C1 segment of cervical spinal cord (tissue), 14 donors: ENCODE data around the gene NT5C2.
"Not testable (repeated sequence)": the region's sequence is repeated elsewhere in the genome, so short reads cannot be mapped to it uniquely, and the experiment has no call there.

Experiments
- DNase-seq, 14 donors: peaks; one replicate each; lab custom pipeline; 2025; lab: John Stamatoyannopoulos, UW

The NT5C2 gene

DNA sequence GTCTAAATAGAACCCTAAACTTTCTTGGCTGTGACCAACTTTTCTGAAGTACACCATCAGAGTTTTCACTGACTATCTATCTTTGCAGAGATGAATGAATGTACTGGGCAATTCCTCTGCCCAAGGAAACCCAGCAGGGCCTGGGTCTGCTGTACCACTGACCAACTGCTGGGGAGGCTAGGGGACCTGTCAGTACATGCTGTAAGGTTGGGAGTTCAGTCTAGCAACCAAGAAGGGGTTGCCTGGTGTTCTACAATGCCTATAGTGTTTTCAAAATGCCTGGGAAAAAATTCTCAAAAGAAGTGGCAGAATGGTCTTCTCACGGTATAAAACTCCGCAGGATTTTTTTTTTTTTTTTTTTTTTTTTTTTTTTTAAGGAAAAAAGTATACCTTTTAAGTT lies 106.3 kb downstream of the NT5C2 start:
- no peak for DNase-seq

DNA sequence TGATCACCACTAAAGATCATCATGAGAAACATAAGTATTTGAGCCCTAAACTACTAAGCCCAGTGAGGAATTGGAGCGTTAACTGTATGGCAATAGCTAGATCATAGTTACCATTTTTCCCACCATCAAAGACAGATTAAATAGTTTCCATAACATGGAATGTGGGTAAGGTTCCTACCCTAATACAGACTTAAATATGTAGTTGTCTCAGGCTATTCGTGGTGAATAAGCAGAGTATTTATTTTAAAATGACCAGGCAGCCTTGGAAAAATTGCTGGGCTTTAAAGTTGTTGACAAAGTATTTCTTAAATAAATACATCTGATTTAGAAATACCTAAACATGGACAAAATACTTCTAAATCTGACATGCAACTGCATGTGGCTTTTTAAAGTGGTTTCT lies 106.8 kb downstream of the NT5C2 start:
- no peak for DNase-seq

- DNase-seq: no peak
Observed at GRCh38 chr10:103083977-103084320, 109.1 kb downstream of the NT5C2 start.

GRCh38 chr10:103083266-103083976 lies 109.7 kb downstream of the NT5C2 start:
- DNase-seq: peak in 4 of 14 donors; percentile 17 to 32 (median 22)

DNA sequence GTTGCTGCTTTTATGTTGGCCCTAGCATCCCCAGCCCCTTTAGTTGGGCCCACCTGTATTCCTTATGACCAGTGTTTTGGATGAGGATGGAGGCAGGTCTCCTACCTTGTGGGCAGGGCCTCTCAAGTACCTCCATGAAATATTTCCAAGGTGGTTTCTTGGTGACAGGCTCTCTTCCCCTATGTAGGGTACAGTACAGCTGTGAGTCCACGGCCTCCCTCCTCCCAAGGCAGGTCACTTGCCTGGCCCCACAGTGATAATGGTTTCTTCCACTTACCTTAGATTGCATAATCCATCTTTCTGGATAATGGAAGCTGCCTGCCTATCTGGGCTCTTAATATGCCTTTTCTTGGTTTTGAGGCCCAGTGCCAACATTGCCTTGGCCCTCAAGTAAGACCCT lies 110.4 kb downstream of the NT5C2 start:
- no peak for DNase-seq

DNA sequence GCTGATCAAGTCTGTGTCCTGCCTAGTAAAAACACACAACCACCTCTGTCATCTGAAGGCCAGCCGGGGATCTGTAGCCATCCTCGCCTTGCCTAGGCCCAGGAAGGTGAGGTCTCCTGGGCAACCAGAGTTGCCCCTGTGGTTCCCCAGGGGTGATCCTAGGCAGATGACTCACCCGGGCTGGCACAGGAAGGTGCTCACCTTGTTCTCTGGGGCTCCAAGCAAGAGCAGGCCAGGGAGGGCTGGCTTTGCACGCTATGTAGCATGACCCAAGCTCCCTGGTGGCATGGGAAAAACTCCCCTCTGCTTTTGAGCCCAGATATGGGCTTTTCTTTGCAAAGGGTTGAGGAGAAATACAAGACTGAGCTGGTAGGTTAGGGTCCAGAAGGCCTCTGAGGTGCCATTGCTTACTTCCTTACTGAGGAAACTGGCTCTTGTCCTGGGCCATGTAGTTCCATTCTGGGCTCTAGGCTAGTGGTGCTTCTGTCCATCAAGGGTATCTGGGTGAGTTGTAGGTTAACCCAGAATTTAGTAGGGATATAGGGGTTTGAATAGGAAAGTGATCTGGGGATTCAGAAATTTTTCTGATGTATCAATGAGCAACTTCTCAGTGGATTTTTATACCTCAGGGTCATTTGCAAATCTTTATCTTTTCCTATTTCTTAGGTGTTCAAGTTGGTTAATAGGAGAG lies 112.0 kb downstream of the NT5C2 start:
- DNase-seq: no peak

DNA sequence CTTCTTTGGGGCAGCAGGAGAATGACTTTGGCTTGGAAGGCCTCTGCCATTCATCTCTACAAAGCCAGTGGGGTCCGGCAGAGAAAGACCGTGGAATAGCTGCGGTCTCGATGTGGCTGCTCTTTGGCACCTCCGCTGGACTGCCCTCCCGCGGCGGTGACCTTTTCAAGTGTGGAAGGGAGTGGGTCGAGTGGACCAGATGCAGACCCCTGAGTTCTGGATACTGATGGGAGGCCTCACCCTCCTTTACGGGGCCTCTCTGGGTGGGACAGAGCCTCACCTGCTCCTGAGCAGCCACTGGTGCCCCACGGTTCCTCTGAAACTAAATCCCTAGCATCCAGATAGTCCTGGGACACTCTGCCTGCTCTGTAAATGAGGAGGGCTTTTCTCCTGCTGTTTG lies 113.1 kb downstream of the NT5C2 start:
- no peak for DNase-seq

DNA sequence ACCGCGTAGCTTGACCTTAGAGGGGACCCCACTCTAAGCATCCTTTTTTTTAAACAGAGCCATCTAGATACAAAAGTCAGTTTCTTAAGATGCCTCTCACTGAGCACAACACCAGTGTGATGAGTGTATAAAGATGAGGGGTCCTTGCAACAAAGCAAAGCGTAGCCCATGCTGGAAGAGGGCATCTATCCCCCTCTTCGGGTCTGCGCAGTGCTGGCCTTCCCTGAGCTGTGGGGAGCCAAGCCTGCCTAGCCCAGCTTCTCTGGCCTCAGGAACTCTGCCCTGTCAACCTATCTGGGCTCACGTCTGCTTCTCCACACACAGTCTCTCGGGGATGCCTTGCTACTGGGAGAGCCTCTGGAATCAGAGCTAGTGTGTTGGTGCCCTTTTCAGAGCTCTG lies 114.0 kb downstream of the NT5C2 start:
- no peak for DNase-seq

DNA sequence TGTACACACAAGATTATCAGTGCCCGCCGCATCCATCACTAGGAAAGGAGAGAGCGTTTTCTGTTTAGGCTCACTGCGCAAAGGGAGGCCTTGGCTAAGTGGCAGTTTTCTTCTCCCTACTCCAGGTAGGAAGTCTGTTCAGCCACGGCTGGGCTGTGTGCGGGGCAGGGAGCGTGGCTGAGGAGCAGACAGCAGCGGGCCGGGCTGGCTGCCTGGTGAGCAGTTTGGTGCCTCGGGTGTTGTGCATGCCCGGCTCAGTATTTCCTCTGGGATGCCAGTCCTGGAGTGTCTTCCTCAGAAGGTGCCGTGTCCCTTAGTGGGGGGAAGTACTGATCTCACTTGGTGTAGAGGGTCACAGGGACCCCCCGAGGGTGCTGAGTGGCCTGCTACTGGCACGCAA lies 114.4 kb downstream of the NT5C2 start:
- DNase-seq: no peak

- no peak for DNase-seq
Observed at GRCh38 chr10:103078309-103078615, 114.8 kb downstream of the NT5C2 start.

GRCh38 chr10:103077491-103078308 lies 115.4 kb downstream of the NT5C2 start:
- DNase-seq: no peak

- DNase-seq: no peak
Observed at GRCh38 chr10:103077020-103077419, 116.1 kb downstream of the NT5C2 start.

DNA sequence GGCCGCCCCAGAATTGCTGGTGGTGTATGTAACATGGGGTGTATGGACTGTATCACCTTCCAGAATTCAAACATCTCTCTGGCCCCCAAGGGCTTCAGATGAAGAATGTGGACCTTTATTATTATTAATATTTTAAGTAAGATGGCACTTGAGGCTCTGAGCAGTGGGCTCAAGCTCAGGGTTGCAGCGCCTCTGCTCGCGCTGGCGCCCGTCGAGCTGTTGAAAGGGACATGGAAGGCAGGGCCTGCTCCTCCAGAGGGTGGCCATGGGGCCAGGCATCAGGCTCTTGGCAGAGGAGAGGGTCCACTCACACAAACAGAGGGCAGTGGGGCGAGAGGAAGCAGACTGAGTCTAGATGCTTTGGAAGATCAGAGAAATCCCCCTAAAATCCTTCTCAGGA lies 120.2 kb downstream of the NT5C2 start:
- no peak for DNase-seq

DNA sequence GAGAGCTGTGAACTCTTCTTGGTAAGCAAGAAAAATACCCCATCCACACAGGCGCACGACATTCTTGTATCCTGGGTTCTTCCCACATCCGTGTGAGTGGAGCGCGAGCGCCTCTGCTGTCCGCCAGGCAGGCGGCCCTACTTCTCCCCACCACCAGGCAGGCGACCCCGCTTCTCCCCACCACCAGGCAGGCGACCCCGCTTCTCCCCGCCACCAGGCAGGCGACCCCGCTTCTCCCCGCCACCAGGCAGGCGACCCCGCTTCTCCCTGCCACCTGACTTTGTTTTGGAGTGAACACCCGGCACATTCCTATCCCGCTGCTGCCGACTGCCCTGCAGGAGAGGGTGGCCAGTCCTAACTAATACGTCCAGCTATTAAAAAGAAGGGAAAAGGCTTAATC lies 120.8 kb downstream of the NT5C2 start:
- no peak for DNase-seq

DNA sequence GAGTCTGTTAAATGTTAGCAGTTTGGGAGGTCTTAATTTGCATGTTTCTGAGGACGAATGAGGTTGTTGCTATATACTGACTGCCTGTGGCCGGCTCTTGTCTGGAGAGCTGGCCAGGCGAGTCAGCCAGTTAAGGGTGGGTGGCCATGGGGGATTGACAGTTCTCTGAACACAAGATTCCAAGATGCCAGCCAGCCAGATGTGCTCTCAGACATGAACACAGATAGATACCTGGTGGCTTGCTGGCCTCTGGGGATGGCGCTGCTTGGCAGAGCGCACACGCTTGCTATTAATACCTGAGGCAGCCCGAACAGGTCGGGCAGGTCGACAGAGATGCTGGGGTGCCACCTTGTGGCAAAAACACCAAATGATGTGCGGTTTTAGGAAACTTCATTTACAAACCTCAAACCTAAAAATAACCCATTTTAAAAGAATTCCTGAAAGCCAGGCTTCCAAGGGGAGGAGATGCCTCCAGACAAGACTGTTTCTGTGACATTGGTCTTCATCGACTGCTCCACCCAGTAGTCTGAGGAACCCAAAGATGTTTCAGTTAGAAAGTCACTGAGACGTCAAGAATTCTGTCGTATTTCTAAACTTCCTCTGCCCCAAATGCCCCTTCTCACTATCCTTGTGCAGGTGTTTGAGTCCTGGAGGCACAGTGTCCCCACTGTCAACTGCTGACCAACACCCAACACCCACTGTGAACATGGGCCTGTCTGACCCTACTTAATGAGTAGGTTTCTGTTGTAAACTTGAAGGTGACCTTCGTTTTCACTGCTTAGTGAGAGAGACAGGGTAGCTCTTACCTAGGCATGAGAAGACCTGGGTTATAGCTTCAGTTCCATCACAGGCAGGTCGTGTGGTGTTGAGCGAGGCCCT lies 123.4 kb downstream of the NT5C2 start:
- peak in 5 of 14 donors; percentile 10 to 63 (median 13) for DNase-seq

DNA sequence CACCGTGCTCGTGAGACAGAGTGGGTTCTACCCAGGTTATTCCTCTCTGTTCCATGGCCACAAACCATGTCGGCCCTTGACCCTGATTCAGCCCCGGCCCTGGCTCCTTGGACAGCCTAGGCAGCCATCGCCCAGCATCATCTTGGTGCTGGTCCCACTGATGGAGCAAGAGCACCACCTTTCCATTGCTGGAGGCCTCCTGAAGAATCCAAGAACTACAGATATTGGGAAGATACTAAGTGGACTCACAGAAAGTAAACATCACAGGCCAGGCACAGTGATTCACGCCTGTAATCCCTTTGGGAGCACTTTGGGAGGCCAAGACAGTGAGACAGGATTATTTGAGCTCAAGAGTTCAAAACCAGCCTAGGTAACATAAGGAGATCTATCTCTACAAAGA lies 125.1 kb downstream of the NT5C2 start:
- no peak for DNase-seq

- no peak for DNase-seq
Observed at GRCh38 chr10:103067484-103067883, 125.6 kb downstream of the NT5C2 start.

DNA sequence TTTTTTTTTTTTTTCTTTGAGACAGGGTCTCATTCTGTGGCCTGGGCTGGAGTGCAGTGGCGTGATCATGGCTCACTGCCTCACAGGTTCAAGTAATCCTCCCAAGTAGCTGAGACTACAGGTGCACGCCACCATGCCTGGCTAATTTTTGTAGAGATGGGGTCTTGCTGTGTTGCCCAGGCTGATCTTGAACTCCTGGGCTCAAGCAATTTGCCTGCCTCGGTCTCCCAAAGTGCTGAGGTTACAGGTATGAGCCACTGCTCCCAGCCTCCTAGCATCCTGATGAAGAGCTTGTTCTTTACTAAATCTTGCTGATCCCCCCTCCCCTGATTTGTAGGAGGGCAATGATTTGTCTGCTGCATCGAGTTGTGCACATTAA lies 126.0 kb downstream of the NT5C2 start:
- not testable (repeated sequence) for DNase-seq

GRCh38 chr10:103066141-103067098 lies 126.7 kb downstream of the NT5C2 start:
- no peak for DNase-seq

GRCh38 chr10:103064956-103065355 lies 128.1 kb downstream of the NT5C2 start:
- DNase-seq: no peak
